Activated B cell treated with CpG ODN at 0.5 μM for 24 hours (primary cell): ENCODE measurements around the gene PPWD1. TPM values are rescaled to one million over a fixed set of nuclear protein-coding genes. Genes with fewer than 3 reads are reported as not detected.

Experiments used
- ATAC-seq: fragments of 200-7000 bp; cut with Tn5 transposase; one replicate; pipeline ENCODE4 v1.10.0; 2021; ENCODE audit warnings: low read depth, mild to moderate bottlenecking, moderate library complexity
- CTCF ChIA-PET: fragments of 350-600 bp; sonication (Branson Sonifier 250); formaldehyde crosslinking; loops from one replicate; lab custom pipeline; 2021; ENCODE audit warnings: antibody characterized with exemption; lab: Charles Lee
- POLR2A ChIA-PET: fragments of 350-600 bp; sonication (Branson Sonifier 250); formaldehyde crosslinking; loops from one replicate; lab custom pipeline; 2021; ENCODE audit warnings: antibody characterized with exemption; lab: Charles Lee
- DNase-seq: peaks from one replicate; pipeline ENCODE4 v3.0.0; 2022
- H3K27ac Mint-ChIP-seq: one replicate; pipeline ENCODE4 v1.8.0; 2020; ENCODE audit warnings: mixed read lengths
- H3K27me3 Mint-ChIP-seq: one replicate; pipeline ENCODE4 v1.8.0; 2021; ENCODE audit warnings: mixed read lengths
- H3K36me3 Mint-ChIP-seq: one replicate; pipeline ENCODE4 v1.8.0; 2021; ENCODE audit warnings: low read depth, mixed read lengths
- H3K4me1 Mint-ChIP-seq: one replicate; pipeline ENCODE4 v1.8.0; 2021; ENCODE audit warnings: mixed read lengths
- H3K4me3 Mint-ChIP-seq: one replicate; pipeline ENCODE4 v1.8.0; 2020; ENCODE audit warnings: mild to moderate bottlenecking, mixed read lengths
- H3K9me3 Mint-ChIP-seq: one replicate; pipeline ENCODE4 v1.8.0; 2020; ENCODE audit warnings: mixed read lengths
- intact Hi-C: fragments of 100-400 bp; cut with micrococcal nuclease; formaldehyde crosslinking; loops from one replicate; pipeline ENCODE4 v1.15.1; 2024
- total RNA-seq: library from RNA; stranded (reverse); gene quantifications from 2 replicates; pipeline ENCODE4 v1.2.3, GENCODE V29; 2022
- TF ChIP-seq, protein P1 (sequence below): fragments of 200-600 bp; IDR thresholded peaks from one replicate; pipeline ENCODE4 v1.8.0; 2022; ENCODE audit warnings: antibody characterized with exemption, mild to moderate bottlenecking

Gene PPWD1
- total RNA-seq, 1 donor from 2014 or later = 69.7 TPM

GRCh38 chr5:65625743-65626142, 62.6 kb downstream of the PPWD1 start:
- TF ChIP-seq, protein P1, sequence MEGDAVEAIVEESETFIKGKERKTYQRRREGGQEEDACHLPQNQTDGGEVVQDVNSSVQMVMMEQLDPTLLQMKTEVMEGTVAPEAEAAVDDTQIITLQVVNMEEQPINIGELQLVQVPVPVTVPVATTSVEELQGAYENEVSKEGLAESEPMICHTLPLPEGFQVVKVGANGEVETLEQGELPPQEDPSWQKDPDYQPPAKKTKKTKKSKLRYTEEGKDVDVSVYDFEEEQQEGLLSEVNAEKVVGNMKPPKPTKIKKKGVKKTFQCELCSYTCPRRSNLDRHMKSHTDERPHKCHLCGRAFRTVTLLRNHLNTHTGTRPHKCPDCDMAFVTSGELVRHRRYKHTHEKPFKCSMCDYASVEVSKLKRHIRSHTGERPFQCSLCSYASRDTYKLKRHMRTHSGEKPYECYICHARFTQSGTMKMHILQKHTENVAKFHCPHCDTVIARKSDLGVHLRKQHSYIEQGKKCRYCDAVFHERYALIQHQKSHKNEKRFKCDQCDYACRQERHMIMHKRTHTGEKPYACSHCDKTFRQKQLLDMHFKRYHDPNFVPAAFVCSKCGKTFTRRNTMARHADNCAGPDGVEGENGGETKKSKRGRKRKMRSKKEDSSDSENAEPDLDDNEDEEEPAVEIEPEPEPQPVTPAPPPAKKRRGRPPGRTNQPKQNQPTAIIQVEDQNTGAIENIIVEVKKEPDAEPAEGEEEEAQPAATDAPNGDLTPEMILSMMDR = no peak
- ChIA-PET CTCF (interaction anchor here (1.1 kb wide), 1 partner anchor 142 kb away, joined by 3 read pairs; no protein-coding TSS in a partner anchor), POLR2A (interaction anchor here (1.3 to 1.6 kb wide), 2 partner anchors 63 to 300 kb away, joined by 4 to 6 read pairs; partner anchors contain the start of genes CENPK, ERBIN and PPWD1)
- Mint-ChIP-seq H3K36me3 (peaks cover 28% of the 10 kb centered on the region), H3K27ac (peak overlapping the region; percentile 24), H3K27me3 (no peaks in the 10 kb centered on the region), H3K4me1 (peaks cover 40% of the 10 kb centered on the region), H3K4me3 (peak overlapping the region; percentile 99), H3K9me3 (no peaks in the 10 kb centered on the region)
- DNase-seq = no peak
- intact Hi-C loops = loop anchor here (10.0 kb wide), 3 partner anchors 379 to 591 kb away; no protein-coding TSS in a partner anchor
- ATAC-seq = no peak

DNA sequence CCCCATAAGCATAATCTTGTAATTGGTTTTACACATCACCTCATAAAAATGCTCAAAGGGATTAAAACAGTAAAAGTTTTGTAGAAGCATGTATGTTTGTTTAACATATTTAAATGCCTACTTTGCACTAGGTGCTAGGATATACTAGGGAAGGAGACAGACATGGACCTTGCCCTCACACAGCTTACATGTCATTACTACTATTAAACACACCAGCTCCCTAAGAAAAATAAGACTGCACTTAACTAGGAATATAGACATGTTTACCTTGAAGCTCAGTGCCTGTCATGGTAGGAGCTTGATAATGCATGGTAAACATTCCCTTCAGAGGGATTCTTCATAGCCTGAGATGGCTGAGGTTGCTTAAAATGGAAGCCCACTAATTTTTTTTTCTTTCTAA, 67.9 kb downstream of the PPWD1 start:
- POLR2A ChIA-PET = interaction anchor here (0.5 kb wide), 1 partner anchor 70 kb away, joined by 5 read pairs; no protein-coding TSS in a partner anchor

More for the DNA sequence above, 67.9 kb downstream of the PPWD1 start:
- no peaks in the 10 kb centered on the region for H3K9me3 Mint-ChIP-seq
- H3K36me3 Mint-ChIP-seq = peaks cover 24% of the 10 kb centered on the region
- H3K4me1 Mint-ChIP-seq = peaks cover 8% of the 10 kb centered on the region
- no peaks in the 10 kb centered on the region for H3K27me3 Mint-ChIP-seq
- intact Hi-C loops = no loop called here
- CTCF ChIA-PET = no interaction called here
- H3K4me3 Mint-ChIP-seq = no peak overlapping the region
- no peak for DNase-seq
- no peak overlapping the region for H3K27ac Mint-ChIP-seq
- no peak for ATAC-seq
- TF ChIP-seq, protein P1 = no peak

Other genes starting within 250 kb of the PPWD1 start
- gene ADAMTS6, start 81.4 kb upstream of the PPWD1 start, total RNA-seq = 3.2 and 4.1 TPM in 2 replicates
- gene CENPK, start 128 bp upstream of the PPWD1 start, total RNA-seq = 10.7 and 15.1 TPM in 2 replicates
- gene TRIM23, start 61.0 kb downstream of the PPWD1 start, total RNA-seq = 11.7 and 13.0 TPM in 2 replicates
- 5.7 and 6.2 TPM in 2 replicates for gene SHLD3, start 61.7 kb downstream of the PPWD1 start, total RNA-seq
- gene TRAPPC13, start 61.7 kb downstream of the PPWD1 start, total RNA-seq = 19.3 and 29.0 TPM in 2 replicates
- 7.1 and 9.5 TPM in 2 replicates for gene SGTB, start 158.8 kb downstream of the PPWD1 start, total RNA-seq
- gene NLN, start 158.9 kb downstream of the PPWD1 start, total RNA-seq = 14.2 and 16.5 TPM in 2 replicates